Omental fat pad (tissue), 4 donors: Measurements from ENCODE around the gene CPED1. TPM values are rescaled to one million over a fixed set of nuclear protein-coding genes. Genes with fewer than 3 reads are reported as not detected.

Experiments used
- ATAC-seq: fragments of 150-250 bp; one replicate; pipeline ENCODE4 v1.9.1; 2016; ENCODE audit warnings: mild to moderate bottlenecking, moderate library complexity; ENCODE audit not compliant: low FRiP score
- DNase-seq: peaks from one replicate; pipeline ENCODE4 v3.0.0-alpha.2; 2019; ENCODE audit warnings: low spot score
- CTCF ChIP-seq, 3 donors: fragments of 450-650 bp; IDR thresholded peaks; one replicate each; pipeline ENCODE4 v1.5.1; 2016 to 2017; ENCODE audit warnings: antibody characterized with exemption in 3 of 3, mild to moderate bottlenecking in 3 of 3, moderate library complexity in 2 of 3
- total RNA-seq, 4 donors: library from RNA; depleted of rRNA; stranded (reverse); fragments of >200 nt; gene quantifications; one replicate each; pipeline ENCODE4 v1.1.0, GENCODE V29; 2016

CPED1 gene
- total RNA-seq, 4 donors from 2014 or later: 24.9 to 63.9 (median 40.9) TPM

GRCh38 chr7:121041516-121042148 is 53.1 kb downstream of the CPED1 start:
- DNase-seq: no peak
- no peak for ATAC-seq
- TF ChIP-seq CTCF (IDR thresholded peaks at IDR 0.05): no peak

- ATAC-seq (no peak), DNase-seq (no peak)
- TF ChIP-seq CTCF (IDR thresholded peaks at IDR 0.05): no peak
Observed at GRCh38 chr7:121042195-121042594, 53.7 kb downstream of the CPED1 start.

- no peak for DNase-seq
- no peak for ATAC-seq
- no peak for TF ChIP-seq CTCF (IDR thresholded peaks at IDR 0.05)
Observed at GRCh38 chr7:121042899-121043298, 54.4 kb downstream of the CPED1 start.

- no peak for TF ChIP-seq CTCF (IDR thresholded peaks at IDR 0.05)
- ATAC-seq (no peak), DNase-seq (no peak)
Observed at GRCh38 chr7:121043314-121044234, 55.1 kb downstream of the CPED1 start.

GRCh38 chr7:121045090-121045489 is 56.6 kb downstream of the CPED1 start:
- no peak for ATAC-seq
- TF ChIP-seq CTCF (IDR thresholded peaks at IDR 0.05): no peak
- no peak for DNase-seq

- no peak for ATAC-seq
- no peak for TF ChIP-seq CTCF (IDR thresholded peaks at IDR 0.05)
- no peak for DNase-seq
Observed at GRCh38 chr7:121046009-121046408, 57.5 kb downstream of the CPED1 start.
